GM19372 (cell line): ENCODE measurements around the gene PKDREJ.
"Not testable (repeated sequence)": the region's sequence is repeated elsewhere in the genome, so short reads cannot be mapped to it uniquely, and the experiment has no call there.

Experiments used
- ATAC-seq: cut with Tn5 transposase; IDR thresholded peaks from one replicate; pipeline ENCODE4 v1.9.1; 2021; ENCODE audit warnings: mild to moderate bottlenecking, low read depth, moderate library complexity; ENCODE audit not compliant: unreplicated experiment

PKDREJ gene, protein sequence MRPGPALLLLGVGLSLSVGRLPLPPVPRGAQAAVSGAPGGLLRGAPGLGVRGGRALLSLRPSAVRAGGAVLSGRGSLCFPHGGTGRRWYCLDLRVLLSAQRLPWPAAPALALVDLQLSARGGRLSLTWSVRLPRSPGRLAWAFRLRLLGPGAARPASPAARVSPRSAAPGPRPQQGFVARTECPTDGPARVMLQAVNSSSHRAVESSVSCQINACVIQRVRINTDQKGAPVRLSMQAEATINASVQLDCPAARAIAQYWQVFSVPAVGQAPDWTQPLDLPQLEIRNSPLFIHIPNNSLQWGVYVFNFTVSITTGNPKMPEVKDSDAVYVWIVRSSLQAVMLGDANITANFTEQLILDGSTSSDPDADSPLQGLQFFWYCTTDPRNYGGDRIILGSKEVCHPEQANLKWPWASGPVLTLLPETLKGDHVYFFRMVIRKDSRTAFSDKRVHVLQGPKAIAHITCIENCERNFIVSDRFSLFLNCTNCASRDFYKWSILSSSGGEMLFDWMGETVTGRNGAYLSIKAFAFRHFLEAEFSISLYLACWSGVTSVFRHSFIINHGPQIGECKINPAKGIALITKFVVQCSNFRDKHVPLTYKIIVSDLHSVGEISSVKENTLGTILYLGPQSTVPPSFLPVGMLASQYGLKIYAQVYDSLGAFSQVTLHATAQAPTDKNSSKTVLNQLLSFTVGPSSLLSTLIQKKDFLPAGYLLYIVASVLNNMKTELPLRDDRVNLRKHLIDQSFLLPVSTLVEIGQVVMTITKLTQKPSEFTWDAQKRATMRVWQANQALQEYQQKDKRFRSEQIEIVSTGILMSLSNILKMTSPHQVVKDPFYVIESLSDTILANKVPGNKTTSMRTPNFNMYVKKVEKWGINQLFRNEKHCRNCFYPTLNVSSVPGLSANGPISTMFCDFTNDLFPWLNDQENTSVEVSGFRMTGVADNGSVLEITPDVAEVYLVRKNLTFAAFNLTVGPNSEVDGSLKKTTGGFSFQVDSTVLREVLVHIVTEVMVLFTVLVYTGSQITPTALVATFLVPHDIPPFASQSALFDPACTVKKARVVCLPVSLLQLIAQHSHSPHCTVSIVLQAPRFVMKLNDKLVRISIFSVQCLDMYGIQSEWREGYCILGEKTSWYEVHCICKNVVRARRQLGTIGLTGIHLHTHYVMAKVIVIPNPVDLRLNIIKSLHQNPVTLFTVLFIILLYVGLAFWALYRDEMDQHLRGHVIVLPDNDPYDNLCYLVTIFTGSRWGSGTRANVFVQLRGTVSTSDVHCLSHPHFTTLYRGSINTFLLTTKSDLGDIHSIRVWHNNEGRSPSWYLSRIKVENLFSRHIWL (N-terminal part only)

GRCh38 chr22:46263216-46263590 lies at the start of gene PKDREJ:
PKDREJ (minus strand) TSS chr22:46263343; CDS start chr22:46263322, 21 bp downstream.
- ATAC-seq, result no peak

GRCh38 chr22:46312848-46313247 lies 49.7 kb upstream of the PKDREJ start:
- ATAC-seq, result not testable (repeated sequence)

- no peak for ATAC-seq
These were observed 48.9 kb upstream of the PKDREJ start for GRCh38 chr22:46312056-46312455.

DNA sequence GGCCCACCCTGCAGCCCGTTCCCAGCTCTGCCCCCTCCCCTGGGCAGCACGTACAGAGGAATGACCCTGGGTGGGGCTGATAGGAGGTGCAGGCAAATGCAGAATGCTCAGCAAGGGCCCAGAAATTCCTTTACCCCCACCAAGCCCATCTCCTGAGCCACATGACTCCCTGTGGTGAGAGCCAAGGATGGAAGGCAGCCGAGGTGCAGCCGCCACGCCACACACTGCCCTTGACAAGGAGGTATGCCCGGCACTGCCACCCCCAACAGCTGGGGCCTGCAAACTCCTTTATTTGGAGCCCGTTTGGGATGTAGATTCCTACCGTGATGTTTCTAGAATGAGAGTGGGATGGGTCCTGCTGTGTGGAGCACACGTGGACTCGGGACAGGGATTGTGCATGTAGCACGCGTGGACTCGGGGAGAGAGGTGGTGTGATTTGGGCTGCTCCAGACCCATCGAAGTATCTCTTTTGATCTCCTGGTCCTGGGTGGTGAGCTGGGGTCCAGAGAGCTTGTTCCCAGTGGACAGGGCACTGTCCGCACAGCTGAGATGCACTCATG lies 46.5 kb upstream of the PKDREJ start:
- ATAC-seq, result no peak

GRCh38 chr22:46308283-46308988 lies 45.3 kb upstream of the PKDREJ start:
- ATAC-seq, result no peak

DNA sequence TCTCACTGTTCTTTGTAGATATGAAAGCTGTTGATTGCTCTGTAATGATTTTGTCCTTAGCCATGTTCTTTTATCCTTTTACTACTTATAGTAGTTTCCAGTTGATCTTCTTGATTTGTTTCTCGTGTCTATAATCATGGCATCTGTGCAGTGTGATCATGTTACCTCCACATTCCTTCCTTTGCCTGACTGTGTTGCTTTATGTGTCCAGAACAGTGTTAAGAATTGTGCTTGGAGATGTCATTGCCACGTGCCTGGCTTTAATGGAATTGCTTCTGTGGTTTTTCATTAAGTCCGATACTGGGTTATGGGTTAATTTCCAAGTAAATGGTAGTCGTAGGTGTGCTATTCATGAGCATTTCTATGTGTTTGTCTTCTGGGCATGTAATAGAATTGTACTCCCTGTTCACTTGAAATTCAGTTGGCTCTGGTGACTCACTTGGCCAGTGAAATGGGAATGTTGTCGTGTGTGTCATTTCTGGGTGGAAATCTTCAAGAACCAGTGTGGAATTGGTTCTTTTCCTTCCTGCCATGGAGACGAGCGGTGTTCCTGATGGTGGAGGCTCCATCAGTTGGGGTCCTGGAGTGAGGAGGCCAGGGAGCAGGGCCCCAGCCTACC lies 40.3 kb upstream of the PKDREJ start:
- ATAC-seq, result no peak

DNA sequence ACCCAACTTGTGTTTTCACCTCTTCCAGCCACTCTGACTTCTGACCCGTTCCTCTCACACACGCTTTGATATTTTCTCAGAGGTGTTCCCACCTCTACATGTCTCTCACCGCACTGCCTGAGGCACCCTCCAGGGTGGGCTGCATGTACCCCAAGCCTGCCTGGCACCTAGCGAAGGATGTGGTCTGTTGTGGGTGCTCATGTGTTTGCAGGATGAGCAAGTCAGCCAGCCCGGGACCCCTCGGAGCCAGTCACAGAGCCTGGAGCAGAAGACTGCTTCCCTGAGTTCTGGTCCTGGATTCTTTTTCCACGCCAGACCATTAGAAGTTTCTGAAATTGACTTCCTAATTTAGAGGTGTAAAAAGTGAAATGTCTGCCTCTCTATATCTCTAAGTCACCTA lies 37.3 kb upstream of the PKDREJ start:
- no peak for ATAC-seq

DNA sequence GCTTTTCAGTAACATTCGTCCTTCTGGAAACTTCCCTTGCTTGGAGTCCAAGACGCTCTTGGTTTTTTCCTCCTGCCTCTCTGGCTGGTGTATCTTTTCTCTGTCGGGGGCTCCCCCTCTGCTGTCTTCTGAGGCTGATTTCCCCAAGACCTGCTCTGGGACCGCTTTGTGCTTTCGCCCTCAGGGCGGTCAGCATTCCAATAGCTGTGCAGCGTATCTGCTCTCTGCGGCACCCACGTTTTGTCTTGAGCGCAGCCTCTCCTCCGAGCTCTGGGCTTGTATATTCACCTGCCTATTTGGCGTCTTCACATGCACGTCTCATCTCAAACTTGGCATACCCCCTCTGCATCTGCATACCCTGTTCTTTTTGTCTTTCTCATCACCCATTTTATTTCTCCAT lies 36.0 kb upstream of the PKDREJ start:
- no peak for ATAC-seq

DNA sequence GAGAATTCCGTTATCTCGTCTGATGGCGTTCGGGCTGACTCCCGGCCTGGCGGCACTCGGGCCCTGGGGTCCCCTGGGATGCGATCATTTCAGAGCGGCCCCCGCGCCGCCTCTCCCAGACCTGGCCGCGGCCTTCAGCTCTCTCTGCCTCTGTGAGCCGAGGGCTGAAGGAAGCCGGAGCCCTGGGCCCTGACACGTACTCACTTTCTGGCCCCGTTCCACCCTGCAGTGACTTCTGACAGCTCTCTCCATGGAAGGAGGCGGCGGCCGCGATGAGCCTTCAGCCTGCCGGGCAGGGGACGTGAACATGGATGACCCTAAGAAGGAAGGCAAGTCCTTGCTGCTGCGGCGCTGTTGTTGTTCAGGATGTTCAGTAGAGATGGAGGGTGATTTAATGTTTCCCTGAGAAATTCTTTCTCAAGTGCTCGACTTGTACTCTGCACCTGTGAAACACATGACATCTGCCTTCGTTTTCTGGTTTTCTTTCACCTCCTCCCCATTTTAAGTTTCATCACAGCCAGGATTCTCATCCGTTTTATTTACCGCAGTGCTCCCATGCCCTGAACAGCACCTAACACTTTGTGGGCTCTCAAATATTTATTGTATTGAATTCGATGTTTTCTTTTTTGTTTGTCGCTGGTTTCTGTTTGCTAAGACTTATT lies 34.1 kb upstream of the PKDREJ start:
- peak; percentile 17 for ATAC-seq

DNA sequence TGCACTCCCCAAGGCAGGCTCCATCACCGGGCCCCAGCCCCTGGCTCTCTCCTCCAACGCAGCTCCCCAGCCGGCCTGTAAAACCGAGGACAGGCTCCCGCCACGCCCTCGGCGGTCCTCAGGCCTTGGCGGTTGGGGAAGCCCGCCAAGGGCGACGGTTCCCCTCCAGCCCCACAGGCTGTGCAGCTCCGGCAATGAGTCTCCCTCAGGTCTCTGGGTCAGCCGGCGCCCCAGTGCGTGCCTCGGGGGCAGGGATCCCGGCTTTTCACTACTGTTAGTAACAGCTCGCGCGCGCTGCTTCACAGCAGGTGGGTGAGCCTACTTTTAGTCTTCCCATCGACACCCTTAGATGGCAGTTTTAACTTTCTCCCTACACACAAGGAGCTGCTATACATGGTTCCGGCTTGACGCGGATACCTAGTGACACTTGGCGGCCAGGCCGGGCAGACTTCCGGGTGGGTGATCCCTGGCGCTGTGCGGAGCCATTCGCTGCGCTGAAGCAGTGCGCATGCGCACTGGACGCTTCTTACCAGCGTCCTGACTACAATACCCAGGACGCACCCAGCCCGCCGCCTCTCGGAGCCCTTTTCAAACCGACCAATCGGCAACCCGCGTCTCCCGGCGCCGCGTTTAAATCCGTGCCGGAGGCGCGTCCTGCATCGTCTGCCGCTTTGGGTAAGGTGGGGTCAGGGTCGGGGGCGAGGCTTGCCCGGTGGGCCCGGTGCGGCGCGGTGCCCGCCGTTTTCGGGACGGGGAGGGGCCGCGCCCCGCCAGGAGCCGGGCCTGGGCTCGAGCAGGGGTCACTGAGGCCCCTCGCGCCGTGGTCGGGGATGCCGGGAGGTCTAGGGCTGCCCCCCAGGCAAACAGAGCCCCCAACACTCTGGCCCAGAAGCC lies 33.4 kb upstream of the PKDREJ start, which contains the start of gene GTSE1:
Gene GTSE1 (plus strand): TSS at position 614 of the 894 bp plus-strand sequence. CDS start 531 bp downstream, outside the sequence.
- ATAC-seq, result peak; percentile 97

GRCh38 chr22:46295277-46295971 lies 32.3 kb upstream of the PKDREJ start:
- ATAC-seq, result no peak

DNA sequence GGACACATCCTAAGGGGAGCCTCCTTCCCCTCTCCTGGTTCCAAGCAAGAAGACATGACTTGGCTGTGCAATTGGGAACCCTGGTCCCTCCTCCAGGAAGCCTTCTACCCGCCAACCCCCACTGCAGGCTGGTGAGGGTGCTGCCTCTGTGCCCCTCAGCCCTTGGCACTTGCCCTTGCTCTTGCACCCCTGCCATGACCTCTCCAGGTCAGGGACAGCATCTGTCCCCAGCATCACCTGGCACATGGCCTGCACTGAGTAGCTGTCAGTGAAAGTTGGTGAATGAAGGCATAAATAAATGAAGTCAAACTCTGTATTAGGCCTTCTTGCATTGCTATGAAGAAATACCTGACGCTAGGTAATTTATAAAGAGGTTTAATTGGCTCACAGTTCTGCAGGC lies 31.6 kb upstream of the PKDREJ start:
- ATAC-seq, result no peak

GRCh38 chr22:46293577-46294260 lies 30.6 kb upstream of the PKDREJ start:
- ATAC-seq, result no peak

DNA sequence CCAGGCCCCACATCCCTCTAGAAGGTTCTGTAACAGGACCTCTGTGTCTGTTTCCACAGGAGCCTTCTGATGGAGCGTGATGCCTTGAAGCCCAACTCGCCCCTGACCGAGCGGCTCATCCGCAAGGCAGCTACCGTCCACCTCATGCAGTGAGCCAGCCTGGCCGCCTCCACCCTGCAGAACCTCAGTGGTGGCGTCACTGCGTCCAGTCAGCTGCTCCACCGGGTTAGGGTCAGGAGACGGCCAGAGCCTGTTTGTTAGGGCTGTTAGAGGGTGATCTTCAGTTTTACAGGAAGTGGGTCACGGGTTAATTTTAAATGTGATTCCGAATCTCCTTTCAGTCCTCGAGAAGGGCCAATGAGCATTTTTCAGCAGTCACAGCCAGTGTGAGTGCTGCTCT lies 29.6 kb upstream of the PKDREJ start:
- no peak for ATAC-seq

- no peak for ATAC-seq
These were observed 29.0 kb upstream of the PKDREJ start for GRCh38 chr22:46292173-46292572.
